H1 (cell line): ENCODE measurements around the gene DAND5. TPM values are rescaled to one million over a fixed set of nuclear protein-coding genes. Genes with fewer than 3 reads are reported as not detected.

Experiments used
- CTCF ChIA-PET: fragments of 300-600 bp; sonication (Branson Sonifier 250); formaldehyde crosslinking; loops from one replicate; lab custom pipeline; 2021; ENCODE audit not compliant: partially characterized antibody; lab: Charles Lee
- POLR2A ChIA-PET: fragments of 300-600 bp; sonication (Branson Sonifier 250); formaldehyde crosslinking; loops from one replicate; lab custom pipeline; 2021; ENCODE audit warnings: inconsistent platforms; ENCODE audit not compliant: partially characterized antibody; lab: Charles Lee
- DNase-seq, 2 experiments: peaks; one replicate each; pipeline versions ENCODE4 v3.0.0 to v3.0.0-alpha.2; 2010 to 2022; ENCODE audit warnings: low spot score in 2 of 2, low read depth in 1 of 2, mixed read lengths in 1 of 2
- FAIRE-seq: peaks from 2 replicates; lab custom pipeline; 2011; peaks lifted over from hg19 to GRCh38; lab: Jason Lieb, UNC
- H2AFZ ChIP-seq: 2 replicates; pipeline ENCODE4 v1.8.1; 2012; ENCODE audit warnings: low read length, inconsistent platforms
- H2AK5ac ChIP-seq: 2 replicates; pipeline ENCODE4 v1.6.1; 2013; ENCODE audit warnings: low read depth, low read length
- H2BK120ac ChIP-seq: replicated peaks from 2 replicates; pipeline ENCODE3; 2013; ENCODE audit warnings: low read depth, low read length, inconsistent platforms
- H2BK12ac ChIP-seq: 2 replicates; pipeline ENCODE4 v1.6.1; 2013; ENCODE audit warnings: low read depth, low read length
- H2BK15ac ChIP-seq: 2 replicates; pipeline ENCODE4 v1.6.1; 2013; ENCODE audit warnings: low read length
- H2BK20ac ChIP-seq: 2 replicates; pipeline ENCODE4 v1.6.1; 2013; ENCODE audit warnings: low read length
- H2BK5ac ChIP-seq: 2 replicates; pipeline ENCODE4 v1.6.1; 2013; ENCODE audit warnings: low read depth, low read length
- H3K14ac ChIP-seq: 2 replicates; pipeline ENCODE4 v1.6.1; 2013; ENCODE audit warnings: inconsistent platforms; ENCODE audit not compliant: insufficient read length
- H3K18ac ChIP-seq: 2 replicates; pipeline ENCODE4 v1.6.1; 2013; ENCODE audit warnings: low read length; ENCODE audit errors: extremely low read depth
- H3K23ac ChIP-seq: 2 replicates; pipeline ENCODE4 v1.6.1; 2013; ENCODE audit warnings: inconsistent platforms; ENCODE audit not compliant: insufficient read length
- H3K23me2 ChIP-seq: 2 replicates; pipeline ENCODE4 v1.6.1; 2013; ENCODE audit warnings: low read depth, low read length
- H3K27ac ChIP-seq: 2 replicates; pipeline ENCODE4 v1.6.1; 2011; ENCODE audit warnings: low read depth, low read length, inconsistent platforms
- H3K27me3 ChIP-seq, 4 experiments: replicated peaks in 1 of 4; 1 replicate in 1 of 4; 2 replicates in 3 of 4; pipeline versions ENCODE4 v1.6.1 to v1.8.1; 2011 to 2013; ENCODE audit warnings: low read length in 3 of 4, mild to moderate bottlenecking in 3 of 4, inconsistent platforms in 2 of 4, mixed read lengths in 2 of 4, moderate library complexity in 1 of 4; ENCODE audit not compliant: control insufficient read depth in 3 of 4, insufficient read depth in 3 of 4; ENCODE audit errors: extremely low read depth in 1 of 4
- H3K36me3 ChIP-seq, 4 experiments: 2 replicates each; pipeline versions ENCODE4 v1.6.1 to v1.8.1; 2011 to 2013; ENCODE audit warnings: mild to moderate bottlenecking in 4 of 4, low read length in 3 of 4, moderate library complexity in 2 of 4, control low read depth in 1 of 4, inconsistent platforms in 1 of 4; ENCODE audit not compliant: insufficient read depth in 4 of 4, control insufficient read depth in 2 of 4
- H3K4ac ChIP-seq: replicated peaks from 2 replicates; pipeline ENCODE3; 2013; ENCODE audit warnings: low read length, low read depth, mixed read lengths, inconsistent platforms; ENCODE audit not compliant: insufficient read length
- H3K4me1 ChIP-seq, 4 experiments: replicated peaks in 1 of 4; 1 replicate in 1 of 4; 2 replicates in 3 of 4; pipeline versions ENCODE4 v1.6.1 to v1.8.1; 2011 to 2013; ENCODE audit warnings: low read length in 3 of 4, inconsistent platforms in 2 of 4, mixed read lengths in 1 of 4; ENCODE audit not compliant: insufficient read depth in 4 of 4, control insufficient read depth in 3 of 4
- H3K4me2 ChIP-seq, 2 experiments: 2 replicates each; pipeline versions ENCODE4 v1.6.1 to v1.8.1; 2011 to 2013; ENCODE audit warnings: low read depth in 2 of 2, low read length in 2 of 2, control low read depth in 1 of 2, inconsistent platforms in 1 of 2, mild to moderate bottlenecking in 1 of 2; ENCODE audit not compliant: insufficient read depth in 1 of 2
- H3K4me3 ChIP-seq, 4 experiments: fragments of 200-600, 300-600 bp in 1 of 4; sonication (generic), shearing (Covaris generic), sonication (Bioruptor Twin) in 1 of 4; 2 replicates each; pipeline versions ENCODE4 v1.5.1 to v1.8.1; 2011 to 2016; ENCODE audit warnings: low read length in 4 of 4, low read depth in 3 of 4, control low read depth in 2 of 4, inconsistent platforms in 2 of 4, mild to moderate bottlenecking in 2 of 4, mixed read lengths in 1 of 4, moderate library complexity in 1 of 4; ENCODE audit not compliant: insufficient read depth in 2 of 4; ENCODE audit errors: extremely low read depth in 1 of 4
- H3K56ac ChIP-seq: replicated peaks from 2 replicates; pipeline ENCODE3; 2013; ENCODE audit warnings: low read depth, mild to moderate bottlenecking, mixed read lengths, low read length, inconsistent platforms; ENCODE audit not compliant: insufficient read length
- H3K79me1 ChIP-seq: 2 replicates; pipeline ENCODE4 v1.6.1; 2013; ENCODE audit warnings: low read depth, low read length, control low read depth
- H3K79me2 ChIP-seq, 2 experiments: 2 replicates each; pipeline versions ENCODE4 v1.6.1 to v1.8.1; 2012 to 2013; ENCODE audit warnings: low read length in 2 of 2, mild to moderate bottlenecking in 2 of 2, inconsistent platforms in 1 of 2; ENCODE audit not compliant: insufficient read depth in 2 of 2, control insufficient read depth in 1 of 2
- H3K9ac ChIP-seq, 4 experiments: replicated peaks in 1 of 4; 1 replicate in 1 of 4; 2 replicates in 3 of 4; pipeline versions ENCODE4 v1.6.1 to v1.8.1; 2011 to 2013; ENCODE audit warnings: low read depth in 3 of 4, low read length in 3 of 4, control low read depth in 2 of 4, mild to moderate bottlenecking in 2 of 4, moderate library complexity in 2 of 4, inconsistent platforms in 1 of 4; ENCODE audit errors: extremely low read depth in 1 of 4
- H3K9me3 ChIP-seq, 2 experiments: 2 replicates each; pipeline versions ENCODE4 v1.6.1 to v1.8.1; 2012 to 2013; ENCODE audit warnings: mild to moderate bottlenecking in 2 of 2, moderate library complexity in 2 of 2, control low read depth in 1 of 2, inconsistent platforms in 1 of 2, low read depth in 1 of 2, low read length in 1 of 2, mixed read lengths in 1 of 2; ENCODE audit not compliant: insufficient read depth in 2 of 2
- H4K20me1 ChIP-seq, 2 experiments: replicated peaks in 1 of 2; 2 replicates each; pipeline versions ENCODE3 to v1.8.1; 2011 to 2013; ENCODE audit warnings: inconsistent platforms in 2 of 2, low read length in 2 of 2, mild to moderate bottlenecking in 1 of 2; ENCODE audit not compliant: insufficient read depth in 2 of 2, control insufficient read depth in 1 of 2
- H4K5ac ChIP-seq: 2 replicates; pipeline ENCODE4 v1.6.1; 2013; ENCODE audit warnings: low read length, low read depth, mixed read lengths, inconsistent platforms; ENCODE audit not compliant: insufficient read length
- H4K8ac ChIP-seq: 2 replicates; pipeline ENCODE4 v1.8.0; 2013; ENCODE audit warnings: mild to moderate bottlenecking, moderate library complexity, low read length, inconsistent platforms; ENCODE audit not compliant: insufficient read depth; ENCODE audit errors: extremely low read depth
- H4K91ac ChIP-seq: replicated peaks from 2 replicates; pipeline ENCODE3; 2013; ENCODE audit warnings: low read length, mixed read lengths, inconsistent platforms; ENCODE audit not compliant: insufficient read length
- TAF7 ChIP-seq: optimal IDR thresholded peaks from 2 replicates; pipeline ENCODE3; 2011; ENCODE audit warnings: low read depth, mild to moderate bottlenecking, inconsistent platforms, low read length, moderate library complexity, borderline replicate concordance
- WGBS, 2 experiments: shearing (Covaris generic) in 1 of 2; methylation state at CpG; one replicate each; pipeline versions ENCODE4 v1.1.6 to v1.1.7; 2013 to 2015; ENCODE audit warnings: low lambda C conversion rate in 2 of 2, mixed read lengths in 2 of 2, inconsistent platforms in 1 of 2, low coverage in 1 of 2, missing lambda C conversion rate in 1 of 2; ENCODE audit not compliant: insufficient replicate concordance in 2 of 2, insufficient coverage in 1 of 2, insufficient read length in 1 of 2; ENCODE audit errors: extremely low coverage in 1 of 2, missing lambda C conversion rate in 1 of 2; 5-methylcytosine and 5-hydroxymethylcytosine counted together
- polyA plus RNA-seq, 7 experiments: library from polyadenylated mRNA; depleted of rRNA in 3 of 7; stranded (reverse) in 5 of 7; unstranded in 2 of 7; fragments of >200 nt in 5 of 7; fragments of 200-250 nt in 2 of 7; gene quantifications; 1 replicate in 5 of 7; 2 replicates in 1 of 7; 4 replicates in 1 of 7; pipeline versions ENCODE4 v1.2.1 to v1.2.3, GENCODE V29; 2011 to 2013; ENCODE audit warnings: missing spikeins in 2 of 7, mixed read lengths in 2 of 7
- total RNA-seq: library from RNA; stranded (reverse); fragmentation: NEBNext Ultra II Directional; extraction: Animal tissue kit (Norgen Biotek cat#: 25700); gene quantifications from 2 replicates; pipeline ENCODE4 v1.2.1, GENCODE V29; 2021

DAND5 gene
- total and polyA plus RNA-seq, 2 of the 8 experiments (the other 6 are each of a cell fraction or from before 2014, with no cell fraction given), result 0.14 to 0.17 TPM

- no peak overlapping the region for H3K23ac ChIP-seq
- FAIRE-seq, result no peak
Measured at GRCh38 chr19:12973236-12973635, 3.9 kb downstream of the DAND5 start.

More at GRCh38 chr19:12973236-12973635, 3.9 kb downstream of the DAND5 start:
- H4K20me1 ChIP-seq, result no peaks in the 10 kb centered on the region
- peaks cover 0 to 6% (median 0%) of the 10 kb centered on the region in 4 experiments; a peak in 2 of 7 replicates for H3K4me1 ChIP-seq
- no peaks in the 10 kb centered on the region for H3K23me2 ChIP-seq
- no peak overlapping the region for H3K4me3 ChIP-seq
- no peak for DNase-seq
- no peaks in the 10 kb centered on the region for H3K27me3 ChIP-seq
- ChIA-PET CTCF (interaction anchor here (0.8 to 16.3 kb wide), 3 partner anchors 61 to 116 kb away, joined by 3 to 431 read pairs (median 4); no protein-coding TSS in a partner anchor), POLR2A (interaction anchor here (0.6 kb wide), 1 partner anchor 10 kb away, joined by 3 read pairs; no protein-coding TSS in a partner anchor)
- H3K36me3 ChIP-seq, result no peaks in the 10 kb centered on the region
- H3K27ac ChIP-seq, result no peak overlapping the region; the same call in 1 of the 2 replicates
- no peak overlapping the region for H3K4me2 ChIP-seq
- H3K9me3 ChIP-seq, result no peaks in the 10 kb centered on the region
- no peak overlapping the region for H4K91ac ChIP-seq
- H2BK12ac ChIP-seq, result no peak overlapping the region
- H4K8ac ChIP-seq, result no peak overlapping the region
- H3K9ac ChIP-seq, result no peak overlapping the region; a peak in 1 of 7 replicates
- H2BK20ac ChIP-seq, result no peak overlapping the region
- no peaks in the 10 kb centered on the region for H3K79me2 ChIP-seq
- 92% methylated on average over 16 of the region's 16 CpGs; no CpG with 5 or more reads in 1 of the 2 experiments for WGBS, 2 experiments
- no peaks in the 10 kb centered on the region for H3K79me1 ChIP-seq
- H2AK5ac ChIP-seq, result peak overlapping the region; percentile 86; the same call in 1 of the 2 replicates
- no peak overlapping the region for H3K56ac ChIP-seq
- peak overlapping the region; percentile 78 for H3K4ac ChIP-seq
- H2BK15ac ChIP-seq, result 0 out of 2 replicates have a peak overlapping the region, but pooled peaks have one; percentile 0
- H2BK120ac ChIP-seq, result no peak overlapping the region
- no peak overlapping the region for H3K18ac ChIP-seq
- no peak overlapping the region for H3K14ac ChIP-seq
- H4K5ac ChIP-seq, result no peak overlapping the region
- H2BK5ac ChIP-seq, result no peak overlapping the region
- TF ChIP-seq TAF7, result no peak
- H2AFZ ChIP-seq, result no peak overlapping the region
